ENCODE data around the gene TMEM235.
A peak's percentile ranks its signal among the peaks of the same experiment; 100 is the strongest.
"Not testable (repeated sequence)": the region's sequence is repeated elsewhere in the genome, so short reads cannot be mapped to it uniquely, and the experiment has no call there.

The TMEM235 gene

GRCh38 chr17:78219396-78220150 is 11.9 kb upstream of the TMEM235 start:
- DNase-seq: no peak

DNA sequence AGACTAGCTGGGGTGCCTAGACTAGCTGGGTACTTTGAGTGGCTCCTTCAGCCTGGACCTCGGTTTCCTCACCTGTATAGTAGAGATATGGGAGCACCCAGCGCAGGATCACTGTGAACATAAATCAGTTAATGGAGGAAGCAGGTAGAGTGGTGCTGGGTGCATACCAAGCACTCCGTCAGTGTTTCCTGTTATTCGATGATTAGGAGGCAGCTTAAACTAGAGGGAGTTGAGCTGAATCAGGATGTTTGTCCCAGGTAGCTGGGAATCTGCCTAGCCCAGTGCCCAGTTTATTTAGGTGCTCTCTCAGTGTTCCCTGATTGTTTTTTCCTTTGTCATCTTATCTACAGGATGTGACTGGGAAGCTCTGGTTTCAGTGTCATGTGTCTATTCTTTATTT is 8.4 kb upstream of the TMEM235 start:
- no peak for DNase-seq

DNA sequence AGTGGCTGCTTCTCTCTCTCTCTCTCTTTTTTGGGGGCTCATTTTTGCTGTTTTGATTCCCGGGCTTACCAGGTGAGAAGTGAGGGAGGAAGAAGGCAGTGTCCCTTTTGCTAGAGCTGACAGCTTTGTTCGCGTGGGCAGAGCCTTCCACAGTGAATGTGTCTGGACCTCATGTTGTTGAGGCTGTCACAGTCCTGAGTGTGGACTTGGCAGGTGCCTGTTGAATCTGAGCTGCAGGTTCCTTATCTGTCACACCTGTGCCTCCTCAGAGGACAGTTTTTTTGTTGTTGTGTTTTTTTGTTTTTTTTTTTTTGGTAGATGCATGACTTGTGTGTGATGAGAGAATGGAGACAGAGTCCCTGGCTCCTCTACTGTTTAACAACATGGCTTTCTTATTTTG is 7.7 kb upstream of the TMEM235 start:
- DNase-seq: no peak

- no peak for DNase-seq
These were observed 7.0 kb upstream of the TMEM235 start for GRCh38 chr17:78224231-78225087.

- no peak for DNase-seq
These were observed 6.2 kb upstream of the TMEM235 start for GRCh38 chr17:78225088-78225865.

DNA sequence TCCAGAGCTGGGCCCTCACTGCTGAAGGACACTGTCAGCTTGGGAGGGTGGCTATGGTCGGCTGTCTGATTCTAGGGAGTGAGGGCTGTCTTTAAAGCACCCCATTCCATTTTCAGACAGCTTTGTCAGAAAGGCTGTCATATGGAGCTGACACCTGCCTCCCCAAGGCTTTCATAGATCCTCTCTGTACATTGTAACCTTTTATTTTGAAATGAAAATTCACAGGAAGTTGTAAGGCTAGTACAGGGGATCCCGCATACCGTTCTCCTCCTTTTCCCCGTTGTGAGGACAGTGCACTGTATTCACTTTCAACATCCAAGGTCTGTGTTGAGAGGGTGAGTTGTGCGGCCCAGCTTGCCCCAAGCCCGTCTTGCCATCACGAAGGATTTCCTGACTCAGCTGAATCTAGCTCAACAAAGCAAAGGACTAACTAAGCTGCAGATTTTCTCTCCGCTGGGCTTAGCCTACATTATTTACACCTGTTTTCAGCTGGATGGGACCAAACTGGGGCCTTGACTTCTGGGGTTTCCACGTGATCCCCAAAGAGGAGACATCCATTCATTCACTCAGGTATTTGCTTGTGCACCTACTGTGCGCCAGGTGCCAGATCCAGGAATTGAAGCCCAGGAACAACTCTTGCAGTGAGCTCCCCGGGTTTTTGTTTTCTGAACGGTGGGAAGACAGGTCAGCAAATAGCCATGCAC is 5.2 kb upstream of the TMEM235 start:
- DNase-seq: no peak

- DNase-seq: no peak
These were observed 4.5 kb upstream of the TMEM235 start for GRCh38 chr17:78226759-78227454.

- DNase-seq: no peak
These were observed 3.9 kb upstream of the TMEM235 start for GRCh38 chr17:78227455-78227916.

DNA sequence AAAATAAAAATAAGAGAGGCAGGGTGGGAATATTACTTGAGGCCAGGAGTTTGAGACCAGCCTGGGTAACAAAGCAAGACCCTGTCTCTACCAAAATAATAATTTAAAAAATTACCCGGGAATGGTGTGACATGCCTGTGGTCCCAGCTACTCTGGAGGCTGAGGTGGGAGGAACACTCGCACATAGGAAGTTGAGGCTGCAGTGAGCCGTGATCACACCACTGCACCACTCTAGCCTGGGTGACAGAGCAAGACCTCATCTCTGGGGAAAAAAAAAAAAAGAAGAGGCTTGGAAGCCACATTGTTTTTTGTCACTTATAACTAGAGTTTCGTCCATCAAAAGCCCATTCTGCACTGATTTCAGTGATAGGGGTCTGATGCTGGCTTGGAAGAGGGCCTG is 3.3 kb upstream of the TMEM235 start:
- no peak for DNase-seq

GRCh38 chr17:78230252-78230962 is 1.0 kb upstream of the TMEM235 start:
- DNase-seq: no peak

- DNase-seq: peak; percentile 0
These were observed 794 bp downstream of the TMEM235 start for GRCh38 chr17:78231991-78232858.

DNA sequence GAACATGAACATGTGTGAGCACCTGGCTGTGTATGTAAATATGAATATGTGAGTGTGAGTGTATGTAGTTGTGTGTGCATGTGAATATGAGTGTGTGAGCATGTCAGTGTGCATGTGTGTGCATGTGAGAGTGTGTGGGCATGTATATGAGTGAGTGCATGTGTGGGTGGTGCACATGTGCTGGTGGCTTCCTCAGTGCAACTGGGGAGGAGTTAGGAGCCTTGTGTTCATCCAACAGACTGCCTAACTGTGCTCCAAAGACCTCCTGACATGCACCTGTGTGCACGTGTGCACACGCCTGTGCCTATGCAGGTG is 1.4 kb downstream of the TMEM235 start:
- DNase-seq: no peak

DNA sequence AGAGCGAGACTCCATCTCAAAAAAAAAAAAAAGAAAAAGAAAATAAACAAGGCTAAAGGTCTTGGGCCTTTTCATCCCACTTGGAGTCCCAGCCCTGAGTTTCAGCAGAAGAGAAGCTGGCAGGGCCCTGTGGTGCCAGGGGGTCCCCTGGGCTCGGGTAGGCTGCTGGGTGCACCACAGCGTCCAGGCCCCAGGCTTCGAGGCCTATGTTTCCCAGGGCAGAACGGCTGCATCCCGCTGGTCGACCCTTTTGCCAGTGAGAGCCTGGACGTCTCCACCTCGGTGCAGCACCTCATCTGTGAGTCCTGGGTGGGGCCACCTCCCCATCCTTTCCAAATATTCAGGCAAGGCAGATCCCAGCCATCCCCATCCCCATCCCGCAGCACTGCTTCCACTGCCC is 2.2 kb downstream of the TMEM235 start:
- DNase-seq: no peak

GRCh38 chr17:78234261-78234865 is 2.9 kb downstream of the TMEM235 start:
- no peak for DNase-seq

DNA sequence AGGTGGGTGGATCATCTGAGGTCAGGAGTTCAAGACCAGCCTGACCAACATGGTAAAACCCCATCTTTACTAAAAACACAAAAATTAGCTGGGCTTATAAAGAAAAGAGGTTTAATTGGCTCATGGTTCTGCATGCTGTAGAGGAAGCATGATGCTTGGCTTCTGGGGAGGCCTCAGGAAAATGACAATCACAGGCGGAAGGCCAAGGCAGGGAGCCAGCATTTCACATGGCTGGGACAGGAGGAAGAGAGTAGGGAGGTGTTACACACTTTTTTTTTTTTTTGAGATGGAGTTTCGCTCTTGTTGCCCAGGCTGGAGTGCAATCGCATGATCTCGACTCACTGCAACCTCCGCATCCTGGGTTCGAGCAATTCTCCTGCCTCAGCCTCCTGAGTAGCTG is 3.6 kb downstream of the TMEM235 start:
- not testable (repeated sequence) for DNase-seq

DNA sequence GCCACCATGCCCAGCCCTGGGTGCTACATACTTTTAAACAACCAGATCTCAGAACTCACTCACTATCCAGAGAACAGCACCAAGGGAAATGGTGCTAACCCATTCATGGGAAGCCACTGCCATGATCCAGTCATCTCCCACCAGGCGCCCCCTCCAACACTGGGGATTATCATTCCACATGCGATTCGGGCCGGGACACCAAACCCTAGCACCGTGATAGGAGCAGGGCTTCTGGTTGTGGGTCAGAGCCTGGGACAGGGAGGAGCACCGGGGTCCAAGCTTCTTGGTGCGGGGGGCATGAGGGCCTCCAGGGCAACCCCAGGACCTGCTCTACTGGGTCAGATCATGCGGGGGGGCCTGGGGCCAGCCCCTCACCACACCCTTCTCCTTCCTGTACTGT is 4.5 kb downstream of the TMEM235 start:
- DNase-seq: no peak

DNA sequence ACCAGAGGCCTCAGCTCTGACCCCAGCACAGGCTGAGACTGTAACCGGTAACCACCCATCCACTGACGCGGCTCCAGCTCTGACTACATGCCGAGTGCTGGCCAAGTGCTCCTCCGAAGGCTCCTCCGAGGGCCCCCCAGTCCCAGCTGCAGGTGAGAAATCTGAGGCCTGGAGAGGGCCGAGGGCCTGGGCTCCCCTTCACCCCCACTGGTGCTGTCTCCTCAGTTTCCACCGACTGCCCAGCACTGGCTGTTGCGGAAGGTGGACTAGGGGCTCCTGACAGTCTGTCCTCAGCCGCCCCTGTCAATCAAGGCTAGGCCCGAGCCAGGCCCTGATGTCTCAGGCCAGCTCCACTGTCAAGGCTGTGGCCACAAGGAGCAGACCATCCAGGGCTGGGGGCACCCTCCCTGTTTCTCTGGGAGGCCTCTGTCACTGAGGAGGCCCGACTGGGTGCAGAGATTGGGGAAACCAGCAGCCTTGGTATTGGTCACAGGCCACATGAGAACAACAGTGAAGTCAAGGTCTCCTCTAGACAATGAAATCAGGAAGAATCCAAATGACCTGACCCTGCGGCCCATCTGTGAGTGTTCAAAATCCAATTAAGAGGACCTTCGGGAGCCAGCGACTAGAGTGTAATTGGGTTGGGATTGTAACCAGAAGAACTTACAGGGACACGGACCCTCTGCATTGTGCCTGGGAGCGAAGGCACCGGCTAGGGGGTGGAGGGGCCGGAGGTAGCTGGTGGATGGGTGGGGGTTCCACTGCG is 5.1 kb downstream of the TMEM235 start:
- no peak for DNase-seq

- DNase-seq: no peak
These were observed 6.1 kb downstream of the TMEM235 start for GRCh38 chr17:78237401-78238012.

Data from HCEC 1CT (cell line).